C4-2B (cell line): Measurements from ENCODE around the gene GALNT17.

Experiments
- CTCF ChIP-seq: fragments of 450-650 bp; conservative IDR thresholded peaks from 2 replicates; pipeline ENCODE4 v1.5.1; 2017; ENCODE audit warnings: mild to moderate bottlenecking
- ZFX ChIP-seq: fragments of 450-650 bp; IDR thresholded peaks from 2 replicates; pipeline ENCODE4 v1.6.1; 2017

GRCh38 chr7:71264005-71264404, 132.1 kb downstream of the GALNT17 start:
- TF ChIP-seq ZFX (no peak), CTCF (no peak)
